Measurements from ENCODE around the gene LAMA3.

The LAMA3 gene

GRCh38 chr18:23951206-23951605, 262.0 kb downstream of the LAMA3 start:
- no peak for DNase-seq

DNA sequence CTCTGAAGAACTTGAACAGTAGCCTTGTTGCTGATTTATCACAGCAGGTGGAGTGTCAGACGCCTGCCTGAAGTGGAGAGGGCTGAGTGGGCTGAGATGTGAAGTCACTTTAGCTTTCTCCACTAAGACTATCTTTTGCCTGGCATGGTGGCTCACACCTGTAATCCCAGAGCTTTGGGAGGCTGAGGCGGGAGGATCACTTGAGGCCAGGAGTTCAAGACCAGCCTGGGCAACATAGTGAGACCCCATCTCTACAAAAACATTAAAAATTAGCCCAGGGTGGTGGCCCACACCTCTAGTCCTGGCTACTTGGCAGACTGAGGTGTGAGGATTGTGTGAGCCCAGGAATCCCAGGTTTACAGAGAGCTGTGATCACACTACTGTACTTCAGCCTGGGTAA, 264.7 kb downstream of the LAMA3 start:
- no peak for DNase-seq

DNA sequence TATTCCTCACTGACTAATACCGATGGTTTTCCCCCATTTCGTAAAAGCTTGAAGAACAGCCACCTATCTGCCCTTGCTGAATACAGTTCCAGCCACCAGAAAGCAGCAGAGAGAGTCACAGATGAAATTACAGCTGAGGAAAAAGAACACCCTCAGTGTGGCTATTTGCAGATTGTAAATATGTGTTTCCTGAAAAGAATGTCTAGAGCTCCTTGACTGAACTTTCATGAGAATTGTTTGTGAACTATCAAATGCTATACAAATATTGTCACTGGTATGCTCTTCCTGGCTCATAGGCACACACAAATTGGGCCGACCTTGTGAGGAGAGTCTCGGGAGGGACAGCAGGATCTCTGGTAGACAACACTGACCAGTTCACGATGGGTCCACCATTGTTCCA, 267.2 kb downstream of the LAMA3 start:
- no peak for DNase-seq

- no peak for DNase-seq
These were observed 268.8 kb downstream of the LAMA3 start for GRCh38 chr18:23958036-23958435.

DNA sequence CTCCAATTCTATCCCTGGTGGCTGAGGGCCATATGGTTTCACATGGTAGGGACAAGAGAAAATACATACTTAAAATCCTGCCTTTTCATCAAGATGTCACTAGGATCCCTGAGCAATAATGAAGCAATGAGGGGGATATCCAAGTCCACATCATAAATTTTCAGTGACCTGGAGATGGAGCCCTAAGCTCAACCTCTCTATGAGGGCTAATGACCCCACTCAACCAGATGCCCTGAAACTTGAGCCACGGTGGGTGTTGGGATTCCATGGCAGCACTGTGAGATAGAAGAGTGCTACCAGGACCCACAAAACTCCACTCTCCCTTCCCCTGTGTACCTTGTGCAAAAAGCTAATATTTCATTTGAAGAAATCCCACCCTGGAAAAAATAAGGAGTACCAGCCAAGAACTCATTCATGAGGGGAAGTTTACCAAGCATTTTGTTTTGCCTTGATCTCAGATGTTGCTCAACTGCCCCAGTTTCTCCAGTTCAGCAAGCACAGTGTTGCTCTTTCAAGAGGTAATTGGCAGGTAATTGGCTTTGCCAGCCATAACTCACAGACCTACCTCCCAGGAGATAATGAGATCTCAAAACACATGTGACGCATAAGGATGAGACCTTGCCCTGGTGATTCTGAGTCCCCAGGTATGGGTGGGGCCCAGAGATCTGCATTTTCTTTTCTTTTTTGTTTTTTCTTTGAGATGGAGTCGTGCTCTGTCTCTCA, 274.4 kb downstream of the LAMA3 start:
- peak in 1 of 2 donors; percentile 9 for DNase-seq

DNA sequence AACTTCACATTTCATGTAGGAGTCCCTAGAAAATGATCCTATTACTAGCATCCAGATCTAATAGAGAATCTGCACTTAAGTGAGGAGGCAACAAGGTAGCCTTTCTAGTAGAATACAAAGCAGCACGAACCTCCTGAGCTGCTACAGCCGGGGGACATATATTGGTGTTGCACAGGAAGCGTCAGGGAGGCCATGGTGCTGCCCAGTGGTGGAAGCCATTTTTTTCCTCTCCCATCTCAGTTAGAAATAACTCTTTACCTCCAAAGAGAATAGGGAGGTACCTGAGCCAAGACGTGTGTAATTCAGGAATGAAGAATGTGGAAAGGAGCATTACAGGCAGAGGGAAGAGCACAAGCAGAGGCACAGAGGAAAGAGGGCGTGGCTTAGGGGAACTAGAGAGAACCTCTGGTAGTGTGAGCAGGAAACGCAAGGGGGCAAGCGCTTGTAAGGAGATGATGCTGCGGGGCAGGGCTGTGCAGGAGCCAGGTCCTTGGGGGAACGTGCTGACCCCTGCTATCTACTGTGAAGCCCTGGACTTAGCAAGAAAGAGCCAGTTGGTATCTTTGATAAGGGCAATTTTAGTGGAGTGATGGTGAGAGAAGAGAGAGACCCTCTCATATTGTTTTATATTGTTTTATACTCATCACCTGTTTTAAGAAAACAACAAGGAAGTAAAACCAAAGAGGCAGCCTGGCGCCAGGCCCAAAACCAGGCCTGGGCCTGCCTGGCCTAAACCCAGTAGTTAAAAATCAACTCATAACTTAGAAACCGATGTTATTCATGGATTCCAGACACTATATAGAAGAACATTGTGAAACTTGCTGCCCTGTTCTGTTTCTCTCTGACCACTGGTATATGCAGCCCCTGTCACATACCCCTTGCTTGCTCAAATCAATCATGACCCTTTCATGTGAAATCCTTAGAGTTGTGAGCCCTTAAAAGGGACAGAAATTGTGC, 275.3 kb downstream of the LAMA3 start:
- peak; percentile 52 to 71 for DNase-seq

DNA sequence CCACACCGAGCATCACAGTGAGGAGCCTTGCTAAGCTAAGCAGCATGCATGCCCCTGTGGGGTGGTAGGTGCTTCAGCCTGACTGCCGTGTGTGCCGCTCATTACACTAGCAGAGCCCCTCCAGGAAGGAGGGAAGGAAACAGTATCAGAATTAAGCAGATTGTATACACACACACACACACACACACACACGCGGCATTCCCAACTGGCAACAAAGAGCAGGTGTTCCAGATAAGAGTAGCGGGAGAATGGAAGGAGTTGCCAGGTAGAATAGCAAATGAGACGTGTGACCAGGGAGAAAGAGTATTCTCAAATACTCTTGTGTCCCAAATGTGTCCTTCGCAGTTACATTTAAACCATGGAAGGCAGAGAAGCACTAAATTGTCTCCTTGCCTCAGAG, 277.7 kb downstream of the LAMA3 start:
- no peak for DNase-seq

- DNase-seq, result peak; percentile 38 to 56
These were observed 278.3 kb downstream of the LAMA3 start for GRCh38 chr18:23967321-23968089.

DNA sequence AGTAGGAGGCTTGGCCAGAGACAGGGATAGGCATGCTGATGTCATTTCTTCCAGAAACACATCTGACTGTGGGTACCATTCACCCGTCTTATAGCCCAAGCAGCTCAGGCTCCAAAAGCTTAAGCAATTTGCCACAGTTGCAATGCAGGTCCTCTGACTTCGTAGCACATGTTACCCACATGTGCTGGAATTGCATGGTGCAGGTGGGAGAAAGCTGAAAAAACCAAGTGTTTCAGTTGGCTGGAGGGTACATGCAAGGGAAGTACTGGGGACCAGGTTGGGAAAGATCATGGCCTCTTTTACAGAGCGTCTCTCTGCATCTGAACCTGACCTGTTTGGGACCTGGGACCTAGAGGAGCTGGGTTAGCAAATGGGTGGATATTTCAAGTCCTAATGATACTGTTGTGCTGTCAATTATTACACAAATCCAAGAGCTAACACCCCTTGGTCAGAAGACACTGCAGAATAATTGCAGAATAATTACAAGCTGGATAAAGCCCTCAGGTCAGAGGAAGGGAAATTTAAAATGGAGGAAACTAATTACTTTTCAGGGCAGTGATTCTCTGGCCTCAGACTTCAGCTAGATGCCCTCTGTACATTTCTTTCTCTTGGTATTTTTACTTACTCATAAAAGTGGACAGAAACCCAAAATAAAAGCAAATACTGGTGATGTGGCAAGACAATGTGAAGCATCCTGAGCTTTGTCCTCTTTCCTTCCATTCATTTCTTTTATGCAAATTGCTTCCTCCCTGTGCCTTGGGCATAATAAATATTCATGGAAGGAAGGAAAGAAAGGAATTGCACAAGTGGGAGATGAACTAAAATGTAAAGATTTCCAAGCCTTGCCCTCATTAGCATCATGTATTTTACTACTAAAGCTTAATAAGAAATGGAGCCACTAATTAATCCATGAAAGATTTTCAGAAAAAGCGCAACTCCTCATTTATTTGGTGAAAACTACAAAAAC, 279.7 kb downstream of the LAMA3 start:
- DNase-seq, result no peak

- no peak for DNase-seq
These were observed 280.4 kb downstream of the LAMA3 start for GRCh38 chr18:23969664-23970063.

GRCh38 chr18:23970161-23971096, 281.2 kb downstream of the LAMA3 start:
- peak; percentile 77 to 89 for DNase-seq

GRCh38 chr18:23971097-23971440, 281.8 kb downstream of the LAMA3 start:
- no peak for DNase-seq

DNA sequence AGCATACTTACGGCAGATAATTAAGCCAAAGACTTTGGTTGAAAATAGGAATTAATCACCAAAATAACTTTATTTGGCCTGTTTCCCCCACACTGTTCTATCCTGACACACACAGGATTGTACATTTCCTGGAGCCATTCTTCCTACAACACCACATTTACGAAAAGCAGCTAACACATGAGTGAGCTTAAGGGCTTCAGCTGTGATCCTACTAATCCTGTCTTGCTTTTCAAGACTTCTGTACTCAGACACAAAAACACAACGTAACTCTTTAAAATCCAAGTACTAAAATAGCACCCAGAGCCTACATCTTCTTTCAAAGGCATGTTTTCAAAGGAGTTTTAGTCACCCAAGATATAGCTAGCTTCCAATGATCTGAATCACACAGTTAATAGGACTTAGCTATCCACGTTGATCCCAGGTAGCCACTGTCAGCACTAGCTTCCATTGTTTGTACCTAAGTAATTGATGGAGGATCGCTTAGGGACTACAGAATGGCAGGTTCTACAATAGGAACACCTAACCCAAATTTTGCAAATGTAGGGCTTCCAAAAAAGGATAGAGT, 282.5 kb downstream of the LAMA3 start:
- no peak for DNase-seq

DNA sequence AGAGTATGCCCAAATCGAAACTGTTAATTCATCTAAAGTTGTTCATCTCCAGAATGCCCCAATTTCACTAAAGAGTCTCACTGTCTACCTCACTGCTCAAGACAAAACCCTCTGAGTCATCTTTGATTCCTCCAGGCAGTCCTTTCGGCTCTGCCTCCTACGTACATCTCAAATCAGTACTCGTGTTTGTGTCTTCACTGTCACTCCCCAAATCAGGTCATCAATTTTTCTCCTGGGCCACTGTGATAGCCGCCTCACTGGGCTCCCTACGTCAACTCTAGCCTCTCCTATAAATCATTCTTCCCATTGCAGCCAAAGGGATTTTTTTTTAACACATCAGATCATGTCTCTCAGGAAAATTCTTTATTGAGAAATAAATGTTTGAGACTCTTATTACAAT, 283.2 kb downstream of the LAMA3 start:
- peak in 1 of 2 donors; percentile 68 for DNase-seq

DNA sequence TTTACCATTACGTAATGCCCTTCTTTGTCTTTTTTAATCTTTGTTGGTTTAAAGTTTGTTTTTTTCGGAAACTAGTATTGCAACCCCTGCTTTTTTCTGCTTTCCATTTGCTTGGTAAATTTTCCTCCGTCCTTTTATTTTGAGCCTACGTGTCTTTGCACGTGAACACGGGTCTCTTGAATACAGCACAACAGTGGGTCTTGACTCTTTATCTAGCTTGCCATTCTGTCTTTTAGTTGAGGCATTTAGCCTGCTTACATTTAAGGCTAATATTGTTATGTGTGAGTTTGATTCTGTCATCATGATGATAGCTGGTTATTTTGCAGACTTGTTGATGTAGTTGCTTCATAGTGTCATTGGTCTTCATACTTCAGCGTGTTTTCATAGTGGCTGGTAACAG, 287.9 kb downstream of the LAMA3 start:
- DNase-seq, result no peak

DNA sequence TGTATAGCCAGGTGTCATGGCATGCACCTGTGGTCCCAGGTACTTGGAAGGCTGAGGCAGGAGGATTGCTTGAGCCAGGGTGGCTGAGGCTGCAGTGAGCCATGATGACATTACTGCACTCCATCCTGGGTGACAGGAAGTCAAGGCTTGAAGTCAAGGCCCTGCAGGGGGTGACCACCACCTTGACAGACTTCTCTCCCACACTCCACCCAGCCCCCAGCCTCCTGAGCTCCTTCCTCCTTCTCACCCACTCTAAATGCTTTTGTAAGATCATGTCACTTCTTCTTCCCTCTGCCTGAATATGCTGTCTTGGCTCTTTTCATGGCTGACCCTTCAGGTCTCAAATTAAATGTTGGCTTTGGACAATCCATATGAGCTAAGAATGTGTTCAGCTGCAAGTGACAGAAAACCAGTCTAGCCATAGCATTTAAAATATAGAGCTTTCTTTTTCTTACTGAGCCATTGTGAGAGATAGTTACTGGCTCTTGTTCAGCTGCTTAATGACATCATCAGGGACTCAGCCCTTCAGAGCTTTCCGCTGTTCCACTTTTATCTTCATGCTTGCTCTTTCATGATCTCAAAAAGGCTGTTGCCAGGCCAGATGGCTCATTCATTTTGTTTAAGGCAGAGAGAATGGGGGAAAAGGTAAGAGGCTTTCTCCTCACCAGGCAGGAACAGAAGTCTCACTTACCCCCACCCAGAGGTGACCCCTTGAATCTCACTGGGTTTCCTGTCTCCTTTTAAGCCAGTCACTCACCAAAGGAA, 288.6 kb downstream of the LAMA3 start:
- DNase-seq, result peak in 1 of 2 donors; percentile 41

- no peak for DNase-seq
These were observed 292.2 kb downstream of the LAMA3 start for GRCh38 chr18:23981369-23981980.

GRCh38 chr18:23982155-23983079, 293.2 kb downstream of the LAMA3 start:
- no peak for DNase-seq

Data from CD4-positive, alpha-beta T cell treated with Interferon alpha-2 for 1 hour (primary cell).